Gastroesophageal sphincter (tissue), 3 donors: ENCODE results near the gene XRCC5.

Experiments
- CTCF ChIP-seq, 4 experiments: fragments of 200-600 bp in 2 of 4; fragments of 450-650 bp in 2 of 4; sonication (generic) in 1 of 4; IDR thresholded peaks; one replicate each; pipeline ENCODE4 v1.5.1; 2017 to 2019; ENCODE audit warnings: antibody characterized with exemption in 4 of 4, mild to moderate bottlenecking in 2 of 4, moderate library complexity in 2 of 4
- EP300 ChIP-seq: sonication (generic); formaldehyde crosslinking; IDR thresholded peaks from one replicate; pipeline ENCODE4 v1.6.1; 2017; ENCODE audit warnings: antibody characterized with exemption, mild to moderate bottlenecking
- POLR2A ChIP-seq, 2 donors: fragments of 450-650 bp; IDR thresholded peaks; one replicate each; pipeline ENCODE4 v1.6.1; 2017; ENCODE audit warnings: antibody characterized with exemption in 2 of 2, mild to moderate bottlenecking in 2 of 2, moderate library complexity in 1 of 2

- TF ChIP-seq CTCF (IDR thresholded peaks at IDR 0.05) = no peak
- no peak for TF ChIP-seq POLR2A (IDR thresholded peaks at IDR 0.05)
- TF ChIP-seq EP300 = no peak
Measured at GRCh38 chr2:216069028-216069427, 40.1 kb upstream of the XRCC5 start.
